Measurements from ENCODE around the gene ALDH1A3. TPM values are rescaled to one million over a fixed set of nuclear protein-coding genes. Genes with fewer than 3 reads are reported as not detected.

ALDH1A3 gene
- total RNA-seq, 1 donor from 2014 or later: not detected

DNA sequence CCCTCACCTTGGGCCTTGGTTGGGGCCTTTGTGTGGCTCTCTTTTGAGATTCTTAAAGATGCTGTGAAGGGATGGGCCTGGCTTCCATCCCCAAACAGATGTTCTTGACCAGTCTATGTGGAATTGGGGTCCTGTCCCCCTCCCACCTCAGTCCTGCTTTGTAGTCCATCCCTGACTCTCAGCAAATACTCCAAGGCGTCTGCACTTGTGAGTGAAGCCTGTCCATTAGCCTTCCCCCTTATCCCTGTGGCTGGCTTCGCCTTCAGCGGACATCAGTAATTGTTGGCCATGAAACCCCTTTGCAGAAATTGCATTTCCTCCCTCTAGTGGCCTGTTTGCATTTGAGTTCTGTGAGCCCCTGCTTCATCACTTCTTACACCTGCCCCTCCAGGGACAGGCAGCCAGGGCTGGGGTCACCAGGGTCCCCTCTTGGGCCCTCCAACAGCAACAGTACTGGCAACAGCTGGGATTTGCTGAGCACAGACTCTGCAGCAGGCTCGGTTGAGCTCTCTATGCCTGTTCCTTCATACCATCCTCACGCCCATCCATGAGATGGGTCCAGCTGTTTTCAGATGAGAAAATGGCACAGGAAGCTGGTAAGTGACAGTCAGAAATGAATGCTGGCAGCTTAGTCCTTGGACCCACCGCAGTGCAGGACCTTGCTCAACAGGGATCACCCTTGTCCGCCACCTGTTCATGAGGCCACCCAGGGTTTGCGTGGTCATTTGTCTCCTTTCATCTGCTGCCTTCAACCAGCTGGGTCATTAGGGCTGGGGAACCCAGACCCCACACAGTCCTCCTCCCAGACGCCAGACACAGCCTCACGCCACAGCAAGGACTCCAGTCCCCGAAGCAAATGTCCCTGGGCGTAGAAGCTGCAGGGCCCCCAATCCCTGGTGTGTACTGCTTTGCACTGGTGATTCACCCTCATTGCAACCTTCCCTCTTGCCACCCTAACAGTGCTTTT, 30.6 kb downstream of the ALDH1A3 start:
- intact Hi-C loops (cut with micrococcal nuclease): no loop called here

GRCh38 chr15:100911086-100911485, 31.5 kb downstream of the ALDH1A3 start:
- Mint-ChIP-seq H3K27me3 (peaks cover 35% of the 10 kb centered on the region), H3K9me3 (no peaks in the 10 kb centered on the region), H3K4me3 (no peak overlapping the region), H3K4me1 (no peaks in the 10 kb centered on the region), H3K27ac (no peak overlapping the region), H3K36me3 (ENCODE audit: low read depth) (no peaks in the 10 kb centered on the region)
- no peak for DNase-seq
- intact Hi-C loops (cut with micrococcal nuclease): no loop called here

More for the DNA sequence above, 30.6 kb downstream of the ALDH1A3 start:
- Mint-ChIP-seq H3K4me1 (no peaks in the 10 kb centered on the region), H3K4me3 (no peak overlapping the region), H3K9me3 (no peaks in the 10 kb centered on the region), H3K27ac (no peak overlapping the region), H3K36me3 (ENCODE audit: low read depth) (no peaks in the 10 kb centered on the region), H3K27me3 (peaks cover 32% of the 10 kb centered on the region)
- DNase-seq: no peak

DNA sequence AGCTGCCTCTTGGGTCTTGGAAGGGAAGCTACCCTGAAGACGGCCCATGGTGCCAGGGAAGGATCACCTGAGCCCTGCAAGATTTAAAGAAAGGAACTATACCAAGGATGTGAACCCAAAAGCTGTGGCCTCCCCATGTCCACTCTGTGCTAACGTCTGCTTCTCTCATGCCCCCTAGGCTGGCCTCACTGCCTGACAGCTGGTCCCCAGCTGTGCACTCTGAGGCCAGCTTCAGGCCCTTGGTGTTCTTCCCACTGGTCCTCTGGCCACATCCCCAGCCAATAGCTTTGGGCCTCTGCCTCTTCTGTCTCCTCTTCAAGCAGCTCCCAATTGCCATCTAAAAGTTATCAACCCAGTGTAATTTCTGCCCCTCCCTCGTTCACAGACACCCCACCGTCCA, 34.3 kb downstream of the ALDH1A3 start:
- Mint-ChIP-seq H3K27me3 (peaks cover 47% of the 10 kb centered on the region), H3K9me3 (no peaks in the 10 kb centered on the region), H3K4me3 (no peak overlapping the region), H3K27ac (no peak overlapping the region), H3K36me3 (ENCODE audit: low read depth) (no peaks in the 10 kb centered on the region), H3K4me1 (peaks cover 8% of the 10 kb centered on the region)
- DNase-seq: no peak
- intact Hi-C loops (cut with micrococcal nuclease): no loop called here

DNA sequence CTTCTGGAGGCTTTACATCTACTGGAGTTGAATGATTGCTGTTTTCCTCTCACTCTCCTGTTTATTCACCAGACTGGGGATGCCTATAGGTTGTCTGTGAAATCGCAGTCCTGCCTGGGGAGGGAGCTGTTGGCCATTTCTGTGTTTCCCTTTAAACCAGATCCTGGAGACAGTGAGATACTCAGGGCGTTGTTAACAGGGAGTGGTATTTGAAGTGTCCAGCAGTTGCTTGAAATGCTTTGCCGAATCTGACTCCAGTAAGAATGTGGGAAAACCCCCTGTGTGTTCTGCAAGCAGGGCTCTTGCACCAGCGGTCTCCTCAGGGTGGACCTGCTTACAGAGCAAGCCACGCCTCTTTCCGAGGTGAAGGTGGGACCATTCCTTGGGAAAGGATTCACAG, 35.2 kb downstream of the ALDH1A3 start:
- Mint-ChIP-seq H3K4me1 (peaks cover 9% of the 10 kb centered on the region), H3K27ac (no peak overlapping the region), H3K36me3 (ENCODE audit: low read depth) (no peaks in the 10 kb centered on the region), H3K9me3 (no peaks in the 10 kb centered on the region), H3K27me3 (peaks cover 49% of the 10 kb centered on the region), H3K4me3 (no peak overlapping the region)
- no peak for DNase-seq
- intact Hi-C loops (cut with micrococcal nuclease): loop anchor here (5.0 kb wide), 2 partner anchors 288 to 342 kb away; no protein-coding TSS in a partner anchor

DNA sequence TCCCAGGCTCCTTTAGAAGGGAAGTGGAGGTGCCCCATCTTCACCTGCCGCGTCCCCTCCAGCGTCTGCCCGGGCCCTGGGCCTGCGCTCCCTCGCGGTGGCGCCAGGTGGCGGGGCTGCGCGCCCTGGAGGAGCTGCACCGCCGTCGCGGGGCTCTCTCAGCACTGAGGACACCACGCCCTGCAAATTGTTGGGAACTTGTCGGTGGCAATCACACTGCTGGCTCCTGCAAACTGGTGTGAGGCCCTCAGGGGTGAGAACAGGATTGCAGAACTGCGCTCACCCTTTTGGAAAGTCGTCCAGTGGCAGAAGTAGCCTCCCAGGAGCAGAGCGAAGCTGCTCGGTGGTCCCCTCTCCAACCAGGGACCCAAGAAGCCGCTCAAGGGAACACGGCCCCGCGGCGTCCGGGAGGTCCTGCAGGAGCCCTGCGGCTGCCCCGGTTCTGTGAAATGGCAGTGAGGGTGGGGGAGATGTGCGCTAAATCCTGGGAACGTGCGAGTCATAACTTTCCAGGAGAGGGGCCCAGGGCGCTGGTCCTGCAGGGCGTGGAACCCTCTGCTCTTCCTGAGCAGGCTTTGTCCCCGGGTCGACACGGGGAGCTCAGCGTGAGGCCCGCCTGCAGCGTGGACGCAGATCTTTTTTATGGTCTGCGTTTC, 38.5 kb downstream of the ALDH1A3 start:
- intact Hi-C loops (cut with micrococcal nuclease): loop anchor here (1.0 to 5.0 kb wide), 3 partner anchors 89 to 339 kb away; no protein-coding TSS in a partner anchor
- H3K4me3 Mint-ChIP-seq: peak overlapping the region; percentile 77
- H3K36me3 Mint-ChIP-seq (ENCODE audit: low read depth): no peaks in the 10 kb centered on the region
- no peaks in the 10 kb centered on the region for H3K9me3 Mint-ChIP-seq
- peak; percentile 92 for DNase-seq
- H3K4me1 Mint-ChIP-seq: peaks cover 20% of the 10 kb centered on the region
- no peak overlapping the region for H3K27ac Mint-ChIP-seq
- peaks cover 68% of the 10 kb centered on the region for H3K27me3 Mint-ChIP-seq

- intact Hi-C loops (cut with micrococcal nuclease): loop anchor here (1.0 to 5.0 kb wide), 3 partner anchors 88 to 338 kb away; no protein-coding TSS in a partner anchor
- peaks cover 66% of the 10 kb centered on the region for H3K27me3 Mint-ChIP-seq
These were observed 39.3 kb downstream of the ALDH1A3 start, which contains the start of gene LRRK1 for GRCh38 chr15:100918690-100919480. Gene LRRK1 (plus strand): TSS chr15:100919357. CDS start chr15:100924633, 5,276 bp downstream.

GRCh38 chr15:100919481-100920405, 40.1 kb downstream of the ALDH1A3 start:
- Mint-ChIP-seq H3K4me3 (peak overlapping the region; percentile 73), H3K4me1 (peaks cover 20% of the 10 kb centered on the region), H3K27ac (no peak overlapping the region), H3K36me3 (ENCODE audit: low read depth) (no peaks in the 10 kb centered on the region), H3K9me3 (no peaks in the 10 kb centered on the region), H3K27me3 (peaks cover 63% of the 10 kb centered on the region)
- peak; percentile 73 for DNase-seq
- intact Hi-C loops (cut with micrococcal nuclease): loop anchor here (5.0 kb wide), 2 partner anchors 292 to 338 kb away; no protein-coding TSS in a partner anchor

More at GRCh38 chr15:100918690-100919480, 39.3 kb downstream of the ALDH1A3 start, which contains the start of gene LRRK1:
- no peaks in the 10 kb centered on the region for H3K9me3 Mint-ChIP-seq
- H3K4me1 Mint-ChIP-seq: peaks cover 20% of the 10 kb centered on the region
- H3K36me3 Mint-ChIP-seq (ENCODE audit: low read depth): no peaks in the 10 kb centered on the region
- peak within 1 kb of the TSS; percentile 77 for H3K4me3 Mint-ChIP-seq
- peak within 1 kb of the TSS; percentile 39 for H3K27ac Mint-ChIP-seq
- DNase-seq: peak; percentile 74

DNA sequence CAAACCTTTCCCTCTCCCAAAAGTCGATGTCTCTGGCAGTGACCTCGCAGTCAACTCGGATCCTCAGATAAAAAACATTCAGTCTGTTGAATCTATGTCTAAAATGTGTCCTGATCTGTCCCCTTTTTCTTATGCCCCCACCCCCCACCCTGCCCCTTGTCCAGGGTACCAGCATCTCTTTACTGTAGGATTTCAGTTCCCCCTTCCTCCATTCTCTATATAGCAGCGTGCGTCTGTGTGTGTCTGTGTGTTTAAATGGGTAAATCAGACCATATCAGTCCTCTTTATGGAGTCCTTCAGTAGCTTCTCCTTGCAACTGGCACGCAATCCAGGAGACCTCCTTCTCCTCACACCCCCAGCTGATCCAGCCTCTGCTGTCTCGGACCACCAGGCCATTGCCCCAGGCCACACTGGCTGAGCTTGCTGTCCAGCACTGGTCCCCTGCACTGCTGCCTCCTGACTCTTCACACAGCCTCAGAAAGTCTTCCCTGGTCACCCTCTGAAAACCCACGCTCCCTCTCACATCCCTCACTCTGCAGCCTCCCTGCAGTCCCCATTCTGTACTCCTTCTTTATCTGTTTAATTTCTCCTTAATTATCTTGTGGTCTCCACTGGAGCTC, 41.0 kb downstream of the ALDH1A3 start:
- Mint-ChIP-seq H3K4me1 (peaks cover 20% of the 10 kb centered on the region), H3K9me3 (no peaks in the 10 kb centered on the region), H3K4me3 (peak overlapping the region; percentile 73)

DNA sequence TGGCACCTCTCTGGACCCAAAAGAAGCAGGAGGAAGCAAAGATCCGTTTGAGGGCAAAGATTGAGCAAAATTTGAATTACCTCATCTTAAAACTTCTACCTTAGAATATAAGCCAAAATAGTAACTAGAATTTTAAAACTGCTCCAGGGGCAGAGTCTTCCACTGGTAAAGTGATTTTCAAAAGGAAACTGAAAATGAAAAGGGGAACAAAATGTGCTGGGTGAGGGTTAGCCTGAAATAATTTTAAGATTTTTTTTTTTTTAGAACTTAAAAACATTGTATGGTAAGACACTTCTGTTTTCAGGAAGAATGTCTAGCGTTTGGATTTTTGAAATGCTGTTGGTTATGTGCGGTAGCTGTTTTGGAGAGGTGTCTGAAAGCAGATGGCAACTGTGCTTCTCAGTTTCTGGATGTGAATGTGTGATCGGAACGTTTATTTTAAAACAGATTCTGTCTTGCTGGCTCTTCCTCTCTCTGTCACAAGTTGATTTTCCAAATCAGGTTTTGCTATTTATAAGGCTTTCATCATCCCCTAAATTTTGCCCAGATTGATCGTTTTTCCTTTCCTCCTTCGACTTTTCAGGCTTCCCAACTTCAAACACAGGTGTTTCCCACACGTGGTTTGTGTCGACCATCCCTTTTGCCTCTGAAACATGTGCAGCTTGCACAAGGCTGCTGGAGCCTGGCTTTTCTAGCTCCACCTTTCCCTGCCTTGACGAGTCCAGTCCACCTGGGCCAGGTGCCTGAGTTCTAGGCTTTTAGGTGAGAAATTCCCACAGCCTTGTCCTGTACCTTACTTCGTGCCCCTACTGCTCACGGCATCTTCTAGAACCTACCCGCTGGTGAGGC, 42.8 kb downstream of the ALDH1A3 start:
- peak overlapping the region; percentile 13 for H3K4me3 Mint-ChIP-seq
- no peaks in the 10 kb centered on the region for H3K36me3 Mint-ChIP-seq (ENCODE audit: low read depth)
- intact Hi-C loops (cut with micrococcal nuclease): no loop called here
- peaks cover 48% of the 10 kb centered on the region for H3K27me3 Mint-ChIP-seq
- no peaks in the 10 kb centered on the region for H3K9me3 Mint-ChIP-seq
- H3K4me1 Mint-ChIP-seq: peaks cover 20% of the 10 kb centered on the region
- no peak for DNase-seq
- no peak overlapping the region for H3K27ac Mint-ChIP-seq

More for the DNA sequence above, 41.0 kb downstream of the ALDH1A3 start:
- DNase-seq: no peak
- H3K27me3 Mint-ChIP-seq: peaks cover 60% of the 10 kb centered on the region
- H3K36me3 Mint-ChIP-seq (ENCODE audit: low read depth): no peaks in the 10 kb centered on the region
- intact Hi-C loops (cut with micrococcal nuclease): no loop called here
- no peak overlapping the region for H3K27ac Mint-ChIP-seq

- intact Hi-C loops (cut with micrococcal nuclease): no loop called here
- Mint-ChIP-seq H3K4me3 (no peak overlapping the region), H3K4me1 (peaks cover 19% of the 10 kb centered on the region), H3K27me3 (peaks cover 45% of the 10 kb centered on the region), H3K27ac (no peak overlapping the region), H3K36me3 (ENCODE audit: low read depth) (no peaks in the 10 kb centered on the region), H3K9me3 (no peaks in the 10 kb centered on the region)
- no peak for DNase-seq
These were observed 43.4 kb downstream of the ALDH1A3 start for GRCh38 chr15:100923076-100923475.

GRCh38 chr15:100923902-100924301, 44.3 kb downstream of the ALDH1A3 start:
- H3K27ac Mint-ChIP-seq: no peak overlapping the region
- no peak for DNase-seq
- no peaks in the 10 kb centered on the region for H3K9me3 Mint-ChIP-seq
- H3K4me1 Mint-ChIP-seq: peaks cover 12% of the 10 kb centered on the region
- H3K36me3 Mint-ChIP-seq (ENCODE audit: low read depth): no peaks in the 10 kb centered on the region
- H3K4me3 Mint-ChIP-seq: no peak overlapping the region
- H3K27me3 Mint-ChIP-seq: peaks cover 37% of the 10 kb centered on the region
- intact Hi-C loops (cut with micrococcal nuclease): no loop called here
